Lower leg skin (tissue), 4 donors: ENCODE data around the gene CCDC88C. TPM values are rescaled to one million over a fixed set of nuclear protein-coding genes. Genes with fewer than 3 reads are reported as not detected.
A peak's percentile ranks its signal among the peaks of the same experiment; 100 is the strongest.
"Not testable (repeated sequence)": the region's sequence is repeated elsewhere in the genome, so short reads cannot be mapped to it uniquely, and the experiment has no call there.

Experiments used
- DNase-seq, 2 donors: peaks; one replicate each; pipeline ENCODE4 v3.0.0-alpha.2; 2019; ENCODE audit warnings: low spot score in 2 of 2
- H3K4me3 ChIP-seq: fragments of 200-600 bp; sonication (generic); 2 replicates; pipeline ENCODE4 v1.5.1; 2017; ENCODE audit warnings: mild to moderate bottlenecking, low read depth; ENCODE audit not compliant: poor library complexity, severe bottlenecking
- POLR2A ChIP-seq, 2 donors: fragments of 450-650 bp; IDR thresholded peaks; one replicate each; pipeline ENCODE4 v1.6.1; 2016 to 2017; ENCODE audit warnings: antibody characterized with exemption in 2 of 2, mild to moderate bottlenecking in 1 of 2, moderate library complexity in 1 of 2
- WGBS, 2 donors: methylation state at CpG; one replicate each; pipeline ENCODE4 v1.1.5; 2018; 5-methylcytosine and 5-hydroxymethylcytosine counted together
- intact Hi-C: fragments of 100-400 bp; cut with DNase I; formaldehyde crosslinking; loops from one replicate; pipeline ENCODE4 v1.15.0; 2023; ENCODE audit warnings: low total_unique reads
- total RNA-seq, 4 donors: library from RNA; depleted of rRNA; stranded (reverse); fragments of >200 nt; gene quantifications; one replicate each; pipeline ENCODE4 v1.1.0, GENCODE V29; 2016
- TF ChIP-seq, protein P1 (sequence below), 3 donors: fragments of 450-650 bp; IDR thresholded peaks; one replicate each; pipeline ENCODE4 v1.5.1; 2016; ENCODE audit warnings: antibody characterized with exemption in 3 of 3, mild to moderate bottlenecking in 3 of 3, moderate library complexity in 2 of 3

CCDC88C gene
- total RNA-seq, 4 donors from 2014 or later = 8.5 to 21.8 (median 13.4) TPM

DNA sequence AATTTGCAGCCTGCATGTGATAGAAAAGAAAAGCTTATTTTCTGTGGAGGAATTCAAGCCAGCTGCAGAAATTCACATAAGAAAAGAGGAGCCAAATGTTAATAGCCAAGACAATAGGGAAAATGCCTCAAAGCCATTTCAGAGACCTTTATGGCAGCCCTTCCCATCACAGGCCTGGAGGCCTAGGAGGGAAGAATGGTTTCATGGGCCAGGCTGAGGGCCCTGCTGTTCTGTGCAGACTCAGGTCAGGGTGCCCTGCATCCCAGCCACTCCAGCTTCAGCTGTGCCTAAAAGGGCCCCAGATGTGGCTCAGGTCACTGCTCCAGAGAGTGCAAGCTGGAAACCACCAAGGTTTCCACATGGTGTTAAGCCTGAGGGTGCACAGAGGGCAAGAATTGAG is 21.2 kb upstream of the CCDC88C start:
- no peak for DNase-seq
- no peak overlapping the region for H3K4me3 ChIP-seq
- TF ChIP-seq, protein P1, sequence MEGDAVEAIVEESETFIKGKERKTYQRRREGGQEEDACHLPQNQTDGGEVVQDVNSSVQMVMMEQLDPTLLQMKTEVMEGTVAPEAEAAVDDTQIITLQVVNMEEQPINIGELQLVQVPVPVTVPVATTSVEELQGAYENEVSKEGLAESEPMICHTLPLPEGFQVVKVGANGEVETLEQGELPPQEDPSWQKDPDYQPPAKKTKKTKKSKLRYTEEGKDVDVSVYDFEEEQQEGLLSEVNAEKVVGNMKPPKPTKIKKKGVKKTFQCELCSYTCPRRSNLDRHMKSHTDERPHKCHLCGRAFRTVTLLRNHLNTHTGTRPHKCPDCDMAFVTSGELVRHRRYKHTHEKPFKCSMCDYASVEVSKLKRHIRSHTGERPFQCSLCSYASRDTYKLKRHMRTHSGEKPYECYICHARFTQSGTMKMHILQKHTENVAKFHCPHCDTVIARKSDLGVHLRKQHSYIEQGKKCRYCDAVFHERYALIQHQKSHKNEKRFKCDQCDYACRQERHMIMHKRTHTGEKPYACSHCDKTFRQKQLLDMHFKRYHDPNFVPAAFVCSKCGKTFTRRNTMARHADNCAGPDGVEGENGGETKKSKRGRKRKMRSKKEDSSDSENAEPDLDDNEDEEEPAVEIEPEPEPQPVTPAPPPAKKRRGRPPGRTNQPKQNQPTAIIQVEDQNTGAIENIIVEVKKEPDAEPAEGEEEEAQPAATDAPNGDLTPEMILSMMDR (IDR thresholded peaks at IDR 0.05) = no peak
- TF ChIP-seq POLR2A (IDR thresholded peaks at IDR 0.05) = no peak
- intact Hi-C loops = no loop called here

DNA sequence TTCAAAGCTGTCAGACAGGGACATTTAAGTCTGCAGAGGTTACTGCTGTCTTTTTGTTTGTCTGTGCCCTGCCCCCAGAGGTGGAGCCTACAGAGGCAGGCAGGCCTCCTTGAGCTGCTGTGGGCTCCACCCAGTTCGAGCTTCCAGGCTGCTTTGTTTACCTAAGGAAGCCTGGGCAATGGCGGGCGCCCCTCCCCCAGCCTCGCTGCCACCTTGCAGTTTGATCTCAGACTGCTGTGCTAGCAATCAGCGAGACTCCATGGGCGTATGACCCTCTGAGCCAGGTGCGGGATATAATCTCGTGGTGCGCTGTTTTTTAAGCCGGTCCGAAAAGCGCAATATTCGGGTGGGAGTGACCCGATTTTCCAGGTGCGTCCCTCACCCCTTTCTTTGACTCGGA is 18.6 kb upstream of the CCDC88C start:
- DNase-seq, H3K4me3 ChIP-seq, intact Hi-C loops: not testable (repeated sequence)
- WGBS, 2 donors = 79 to 90% methylated on average over 16 of the region's 16 CpGs

DNA sequence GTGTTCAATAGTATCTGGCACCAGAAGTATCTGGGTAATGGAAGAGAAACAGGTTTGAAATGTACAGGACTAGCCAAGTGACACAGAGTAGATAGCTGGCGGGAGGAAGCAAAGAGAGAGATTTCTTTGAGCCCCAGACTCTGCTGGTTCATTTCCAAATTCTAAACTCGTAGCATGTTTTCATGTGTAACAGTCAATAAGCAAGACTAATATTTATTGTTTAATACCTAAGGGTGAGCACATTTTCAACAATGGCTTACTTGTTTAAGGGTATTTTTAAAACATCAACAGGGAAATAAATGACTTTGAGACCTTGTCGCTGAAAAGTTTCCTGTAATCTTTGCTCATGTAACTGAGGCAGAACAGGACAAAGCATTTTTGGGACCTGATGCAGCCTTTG is 11.8 kb upstream of the CCDC88C start:
- intact Hi-C loops = no loop called here
- H3K4me3 ChIP-seq = no peak overlapping the region
- TF ChIP-seq, protein P1 (IDR thresholded peaks at IDR 0.05) = no peak
- TF ChIP-seq POLR2A (IDR thresholded peaks at IDR 0.05) = no peak
- WGBS, 2 donors = 72% methylated on average over 3 of the region's 3 CpGs
- DNase-seq = no peak

DNA sequence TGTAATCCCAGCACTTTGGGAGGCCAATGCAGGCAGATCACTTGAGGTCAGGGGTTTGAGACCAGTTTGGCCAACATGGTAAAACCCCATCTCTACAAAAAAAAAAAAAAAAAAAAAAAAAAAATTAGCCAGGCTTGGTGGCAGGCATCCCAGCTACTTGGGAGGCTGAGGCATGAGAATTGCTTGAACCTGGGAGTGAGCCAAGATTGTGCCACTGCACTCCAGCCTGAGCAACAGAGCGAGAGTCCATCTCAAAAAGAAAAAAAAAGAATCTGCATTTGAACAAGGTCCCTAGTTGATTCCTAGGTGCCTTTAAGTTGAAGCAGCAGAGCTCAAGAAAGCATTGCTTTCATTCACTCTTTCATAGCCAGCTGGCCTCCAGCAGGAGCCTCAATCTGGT is 11.3 kb upstream of the CCDC88C start:
- H3K4me3 ChIP-seq, DNase-seq, intact Hi-C loops: not testable (repeated sequence)
- 71 to 84% methylated on average over 1 of the region's 1 CpG for WGBS, 2 donors

DNA sequence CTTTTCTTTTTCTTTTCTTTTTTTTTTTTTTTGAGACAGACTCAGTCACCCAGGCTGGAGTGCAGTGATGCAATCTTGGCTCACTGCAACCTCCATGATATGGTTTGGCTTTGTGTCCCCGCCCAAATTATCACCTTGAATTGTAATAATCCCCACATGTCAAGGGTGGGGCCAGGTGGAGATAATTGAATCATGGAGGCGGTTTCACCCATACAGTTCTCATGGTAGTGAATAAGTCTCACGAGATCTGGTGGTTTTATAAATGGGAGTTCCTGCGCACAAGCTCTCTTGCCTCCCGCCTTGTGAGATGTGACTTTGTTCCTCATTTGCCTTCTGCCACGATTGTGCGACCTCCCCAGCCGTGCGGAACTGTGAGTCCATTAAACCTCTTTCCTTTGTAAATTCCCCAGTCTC is 7.9 kb upstream of the CCDC88C start:
- 65 to 81% methylated on average over 9 of the region's 9 CpGs for WGBS, 2 donors

DNA sequence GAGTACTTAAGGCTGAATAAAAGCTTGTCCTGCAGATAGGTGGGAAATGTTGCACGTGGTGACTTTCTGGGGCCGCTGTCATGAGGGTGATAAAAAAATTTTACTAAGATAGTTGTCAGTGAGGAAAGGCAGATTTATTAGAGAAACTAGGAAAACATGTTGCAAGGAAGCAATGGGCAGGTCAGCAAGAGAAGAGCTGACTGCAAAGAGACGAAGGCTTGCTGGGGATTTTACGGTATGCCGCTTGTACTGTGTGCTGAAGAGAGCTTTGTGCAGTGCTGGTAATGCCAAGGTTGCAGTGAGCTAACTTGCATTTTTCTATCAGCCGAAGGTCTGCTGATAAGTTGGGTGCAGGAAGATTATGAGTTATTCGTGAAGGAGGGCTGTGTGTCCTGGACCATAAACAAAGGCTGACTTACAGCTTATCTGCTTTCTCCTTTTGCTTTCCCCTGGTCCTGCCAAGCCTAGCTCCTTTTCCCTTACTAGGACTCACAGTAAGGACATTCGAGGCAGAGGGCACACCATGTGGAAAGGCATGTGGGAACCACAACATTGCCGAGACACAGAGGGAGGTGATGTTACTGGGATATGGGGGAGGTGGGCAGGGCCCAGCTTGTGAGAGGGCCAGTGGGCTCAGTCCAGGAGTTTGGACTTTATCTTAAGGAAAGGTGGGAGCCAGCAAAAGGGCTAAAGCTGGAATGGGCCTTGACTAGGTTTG is 7.4 kb upstream of the CCDC88C start:
- TF ChIP-seq, protein P1 (IDR thresholded peaks at IDR 0.05) = no peak
- TF ChIP-seq POLR2A (IDR thresholded peaks at IDR 0.05) = no peak
- WGBS, 2 donors = 82 to 87% methylated on average over 9 of the region's 9 CpGs
- H3K4me3 ChIP-seq = no peak overlapping the region

More for the DNA sequence above, 7.9 kb upstream of the CCDC88C start:
- intact Hi-C loops, H3K4me3 ChIP-seq: not testable (repeated sequence)
- DNase-seq = peak in 1 of 2 donors; percentile 48

DNA sequence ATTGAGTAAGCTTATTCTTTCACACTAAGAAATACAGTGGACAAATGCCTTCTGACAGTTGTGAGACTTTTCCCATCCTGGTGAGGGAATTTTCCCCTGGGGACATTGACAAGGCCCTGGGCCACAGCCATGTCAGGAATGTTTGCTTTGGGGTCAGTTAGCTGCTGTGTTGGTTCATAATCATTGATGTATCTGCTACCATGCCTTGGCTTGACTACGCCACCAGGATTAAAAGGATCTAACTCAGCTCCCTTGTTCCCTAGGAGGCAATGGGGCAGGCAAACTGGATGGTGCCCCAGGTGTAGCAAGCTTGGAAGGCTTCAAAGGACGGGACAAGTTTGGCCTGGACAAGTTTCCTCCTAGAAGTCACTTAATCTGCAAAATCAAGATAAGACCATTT is 3.1 kb upstream of the CCDC88C start:
- 71 to 73% methylated on average over 2 of the region's 2 CpGs for WGBS, 2 donors
- intact Hi-C loops = no loop called here
- peak; percentile 9 to 64 for DNase-seq
- TF ChIP-seq POLR2A (IDR thresholded peaks at IDR 0.05) = no peak
- no peak overlapping the region for H3K4me3 ChIP-seq

More for the DNA sequence above, 7.4 kb upstream of the CCDC88C start:
- peak in 1 of 2 donors; percentile 37 for DNase-seq
- intact Hi-C loops = no loop called here

DNA sequence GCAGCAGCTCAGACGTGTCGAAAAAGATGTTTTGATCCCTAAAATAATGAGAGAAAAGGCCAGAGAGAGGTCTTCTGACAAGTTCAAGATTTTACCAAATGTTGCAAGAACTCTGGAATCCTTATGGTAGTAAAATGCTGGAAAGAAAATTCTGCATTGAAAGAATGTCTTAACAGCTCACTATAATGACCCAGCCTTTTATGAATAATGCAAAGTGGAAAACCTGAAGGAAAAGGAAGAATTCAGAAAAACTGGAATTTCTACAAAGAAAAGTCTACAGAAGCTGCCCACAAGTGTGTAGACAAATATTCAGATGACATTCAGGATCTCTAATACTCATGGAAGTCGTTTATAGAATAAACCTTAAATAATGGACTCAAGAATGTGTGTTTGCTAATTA is 1.8 kb upstream of the CCDC88C start:
- WGBS, 2 donors = 44 to 49% methylated on average over 3 of the region's 3 CpGs
- no peak overlapping the region for H3K4me3 ChIP-seq
- no peak for TF ChIP-seq POLR2A (IDR thresholded peaks at IDR 0.05)
- TF ChIP-seq, protein P1 (IDR thresholded peaks at IDR 0.05) = no peak
- intact Hi-C loops = loop anchor here (2.0 kb wide), 1 partner anchor 97 kb away; no protein-coding TSS in a partner anchor
- no peak for DNase-seq
